Measurements from ENCODE around the gene IQCE. TPM values are rescaled to one million over a fixed set of nuclear protein-coding genes. Genes with fewer than 3 reads are reported as not detected.

Gene IQCE
- total RNA-seq, 1 experiment from 2014 or later: 7.6 TPM

- DNase-seq (ENCODE audit: low read depth): peak; percentile 54
These were observed 37.4 kb upstream of the IQCE start for GRCh38 chr7:2521341-2521745.

- peak; percentile 87 for DNase-seq (ENCODE audit: low read depth)
These were observed 36.7 kb upstream of the IQCE start for GRCh38 chr7:2521952-2522591.

- DNase-seq (ENCODE audit: low read depth): peak; percentile 84
These were observed 35.9 kb upstream of the IQCE start for GRCh38 chr7:2522780-2523433.

GRCh38 chr7:2523461-2523936 is 35.3 kb upstream of the IQCE start:
- peak; percentile 38 for DNase-seq (ENCODE audit: low read depth)

GRCh38 chr7:2523941-2524807 is 34.6 kb upstream of the IQCE start:
- DNase-seq (ENCODE audit: low read depth): peak; percentile 63

GRCh38 chr7:2524808-2525657 is 33.7 kb upstream of the IQCE start:
- no peak for DNase-seq (ENCODE audit: low read depth)

GRCh38 chr7:2525658-2526630 is 32.8 kb upstream of the IQCE start:
- DNase-seq (ENCODE audit: low read depth): peak; percentile 48

- DNase-seq (ENCODE audit: low read depth): no peak
These were observed 31.9 kb upstream of the IQCE start for GRCh38 chr7:2526659-2527504.

GRCh38 chr7:2527505-2528467 is 31.0 kb upstream of the IQCE start:
- DNase-seq (ENCODE audit: low read depth): peak; percentile 89

- no peak for DNase-seq (ENCODE audit: low read depth)
These were observed 30.2 kb upstream of the IQCE start for GRCh38 chr7:2528481-2529095.

GRCh38 chr7:2529161-2530070 is 29.4 kb upstream of the IQCE start:
- DNase-seq (ENCODE audit: low read depth): peak; percentile 89

GRCh38 chr7:2530071-2530987 is 28.4 kb upstream of the IQCE start:
- DNase-seq (ENCODE audit: low read depth): peak; percentile 85

GRCh38 chr7:2530994-2531795 is 27.6 kb upstream of the IQCE start:
- peak; percentile 3 for DNase-seq (ENCODE audit: low read depth)

GRCh38 chr7:2531796-2532110 is 27.0 kb upstream of the IQCE start:
- DNase-seq (ENCODE audit: low read depth): peak; percentile 6
